ENCODE measurements around the gene OR4K14.
"Not testable (repeated sequence)": the region's sequence is repeated elsewhere in the genome, so short reads cannot be mapped to it uniquely, and the experiment has no call there.

The OR4K14 gene

GRCh38 chr14:20019257-20019865 lies at the start of gene OR4K14:
Gene OR4K14 (minus strand): TSS chr14:20019307. CDS start chr14:20015193, 4,114 bp downstream.
- DNase-seq = no peak

GRCh38 chr14:20059745-20060144 lies 40.6 kb upstream of the OR4K14 start, which contains the start of gene OR4L1:
Gene OR4L1 (plus strand): TSS chr14:20060045. CDS start chr14:20060045, 0 bp downstream.
- DNase-seq = no peak

- DNase-seq = no peak
Observed at GRCh38 chr14:20048202-20048601, 29.1 kb upstream of the OR4K14 start.

- DNase-seq = no peak
Observed at GRCh38 chr14:20044243-20044642, 25.1 kb upstream of the OR4K14 start.

- no peak for DNase-seq
Observed at GRCh38 chr14:20035938-20036337, 16.8 kb upstream of the OR4K14 start, which contains the start of gene OR4K13. Gene OR4K13 (minus strand): TSS chr14:20036038. CDS start chr14:20034758, 1,280 bp downstream.

- DNase-seq = no peak
Observed at GRCh38 chr14:20035449-20035848, 16.3 kb upstream of the OR4K14 start.

GRCh38 chr14:20031058-20031457 lies 12.0 kb upstream of the OR4K14 start:
- DNase-seq = no peak

GRCh38 chr14:20008156-20008555 lies 11.0 kb downstream of the OR4K14 start:
- DNase-seq = no peak

GRCh38 chr14:20002319-20002718 lies 16.8 kb downstream of the OR4K14 start:
- no peak for DNase-seq

GRCh38 chr14:20001863-20002262 lies 17.2 kb downstream of the OR4K14 start, which contains the start of gene OR4Q2:
Gene OR4Q2 (plus strand): TSS chr14:20002163.
- DNase-seq = no peak

- DNase-seq = no peak
Observed at GRCh38 chr14:19993438-19993837, 25.7 kb downstream of the OR4K14 start.

- no peak for DNase-seq
Observed at GRCh38 chr14:19975291-19975690, 43.8 kb downstream of the OR4K14 start, which contains the start of gene OR4K15. Gene OR4K15 (plus strand): TSS chr14:19975591. CDS start chr14:19975591, 0 bp downstream.

- DNase-seq = no peak
Observed at GRCh38 chr14:19974844-19975243, 44.3 kb downstream of the OR4K14 start.

GRCh38 chr14:19969735-19970134 lies 49.4 kb downstream of the OR4K14 start:
- not testable (repeated sequence) for DNase-seq

Measured in NCI-H524 treated with DMSO at 0.1 percent for 48 hours (cell line).